Measurements from ENCODE around the gene STIL.

Gene STIL

DNA sequence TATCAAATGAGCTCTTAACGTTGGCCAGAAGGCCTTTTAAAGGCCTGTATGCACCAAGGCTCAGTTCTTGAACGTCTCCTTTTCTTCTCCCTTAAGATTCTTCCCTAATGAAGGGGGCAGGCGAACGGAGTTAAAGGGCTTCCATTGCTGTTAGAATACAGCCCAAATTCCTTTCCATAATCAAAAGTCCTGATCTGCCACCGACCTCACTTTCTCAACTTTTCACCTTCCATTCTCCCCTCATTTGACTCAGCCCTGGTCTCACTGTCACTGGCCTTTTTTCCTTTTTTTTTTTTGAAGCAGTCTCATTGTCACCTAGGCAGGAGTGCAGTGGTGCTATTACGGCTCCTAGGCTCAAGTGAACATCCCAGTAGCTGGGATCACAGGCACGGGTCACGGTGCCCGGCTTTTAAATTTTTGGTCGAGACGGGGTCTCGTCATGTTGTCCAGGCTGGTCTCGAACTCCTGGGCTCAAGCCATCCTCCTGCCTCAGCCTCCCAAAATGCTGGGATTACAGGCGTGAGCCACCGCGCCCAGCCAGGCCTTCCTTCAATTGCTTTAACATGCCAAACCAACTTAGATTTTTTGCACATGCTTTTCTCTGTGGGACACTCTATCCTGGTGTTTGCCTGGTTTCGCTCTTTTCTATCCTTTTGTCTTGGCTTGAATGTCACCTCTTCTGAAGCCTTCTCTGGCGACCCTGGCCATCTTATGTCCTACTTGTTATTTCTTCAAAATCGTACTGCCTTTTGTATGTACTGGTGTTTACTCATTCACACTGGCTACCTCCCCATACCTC is 19.0 kb upstream of the STIL start:
- TF ChIP-seq, protein P1, sequence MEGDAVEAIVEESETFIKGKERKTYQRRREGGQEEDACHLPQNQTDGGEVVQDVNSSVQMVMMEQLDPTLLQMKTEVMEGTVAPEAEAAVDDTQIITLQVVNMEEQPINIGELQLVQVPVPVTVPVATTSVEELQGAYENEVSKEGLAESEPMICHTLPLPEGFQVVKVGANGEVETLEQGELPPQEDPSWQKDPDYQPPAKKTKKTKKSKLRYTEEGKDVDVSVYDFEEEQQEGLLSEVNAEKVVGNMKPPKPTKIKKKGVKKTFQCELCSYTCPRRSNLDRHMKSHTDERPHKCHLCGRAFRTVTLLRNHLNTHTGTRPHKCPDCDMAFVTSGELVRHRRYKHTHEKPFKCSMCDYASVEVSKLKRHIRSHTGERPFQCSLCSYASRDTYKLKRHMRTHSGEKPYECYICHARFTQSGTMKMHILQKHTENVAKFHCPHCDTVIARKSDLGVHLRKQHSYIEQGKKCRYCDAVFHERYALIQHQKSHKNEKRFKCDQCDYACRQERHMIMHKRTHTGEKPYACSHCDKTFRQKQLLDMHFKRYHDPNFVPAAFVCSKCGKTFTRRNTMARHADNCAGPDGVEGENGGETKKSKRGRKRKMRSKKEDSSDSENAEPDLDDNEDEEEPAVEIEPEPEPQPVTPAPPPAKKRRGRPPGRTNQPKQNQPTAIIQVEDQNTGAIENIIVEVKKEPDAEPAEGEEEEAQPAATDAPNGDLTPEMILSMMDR (IDR thresholded peaks at IDR 0.05; ENCODE audit: low read depth, low read length, missing control alignments) = no peak
- peak overlapping the region; percentile 63 for H3K4me3 ChIP-seq (replicated peaks; ENCODE audit: low read depth, low read length)
- DNase-seq (ENCODE audit: extremely low read depth, low read depth) = no peak

- no peak for DNase-seq (ENCODE audit: extremely low read depth, low read depth)
- no peak overlapping the region for H3K4me3 ChIP-seq (replicated peaks; ENCODE audit: low read depth, low read length)
- TF ChIP-seq, protein P1 (IDR thresholded peaks at IDR 0.05; ENCODE audit: low read depth, low read length, missing control alignments) = no peak
Measured at GRCh38 chr1:47331875-47332274, 17.9 kb upstream of the STIL start.

DNA sequence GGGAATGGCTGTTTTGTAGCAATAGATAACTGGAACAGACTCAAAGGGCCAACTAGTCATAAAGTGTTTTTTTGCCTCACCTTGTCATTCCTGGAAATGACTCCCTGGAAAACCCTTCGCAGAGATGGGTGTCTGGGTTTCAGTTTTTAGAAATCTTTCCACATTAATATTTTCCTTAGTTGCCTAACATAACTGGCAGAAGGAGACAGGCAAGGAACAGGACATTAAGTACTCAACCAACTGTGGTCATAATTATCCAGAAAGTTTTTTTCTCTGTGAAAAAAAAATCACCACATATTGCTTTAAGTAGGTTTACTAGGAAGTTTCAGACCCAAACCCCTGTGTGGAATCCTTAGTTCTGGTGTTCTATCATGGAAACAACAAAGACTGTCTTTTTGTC is 16.3 kb upstream of the STIL start:
- no peak overlapping the region for H3K4me3 ChIP-seq (replicated peaks; ENCODE audit: low read depth, low read length)
- no peak for DNase-seq (ENCODE audit: extremely low read depth, low read depth)
- TF ChIP-seq, protein P1 (IDR thresholded peaks at IDR 0.05; ENCODE audit: low read depth, low read length, missing control alignments) = no peak

DNA sequence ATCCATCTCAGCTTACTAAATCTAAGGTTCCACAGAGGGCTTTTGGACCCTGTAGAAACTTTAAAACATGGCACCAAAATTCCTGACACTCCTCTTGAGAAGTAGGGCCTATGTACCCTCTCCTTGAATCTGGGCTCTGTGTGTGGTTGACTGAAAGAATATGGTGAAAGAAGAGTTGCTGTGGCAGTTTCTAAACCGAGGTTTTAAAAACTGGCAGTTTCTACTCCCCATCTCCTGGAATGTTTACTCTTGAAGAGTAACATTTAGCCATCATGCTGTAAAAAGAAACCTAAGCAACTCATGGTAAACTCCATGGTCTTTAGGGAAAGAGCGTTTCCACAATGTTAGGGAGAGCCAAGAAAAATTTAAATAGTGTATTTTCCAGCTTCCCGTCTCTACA is 15.0 kb upstream of the STIL start:
- no peak for DNase-seq (ENCODE audit: extremely low read depth, low read depth)
- no peak overlapping the region for H3K4me3 ChIP-seq (replicated peaks; ENCODE audit: low read depth, low read length)
- TF ChIP-seq, protein P1 (IDR thresholded peaks at IDR 0.05; ENCODE audit: low read depth, low read length, missing control alignments) = no peak

GRCh38 chr1:47326271-47326670 is 12.3 kb upstream of the STIL start:
- DNase-seq (ENCODE audit: extremely low read depth, low read depth) = no peak
- TF ChIP-seq, protein P1 (IDR thresholded peaks at IDR 0.05; ENCODE audit: low read depth, low read length, missing control alignments) = no peak
- H3K4me3 ChIP-seq (replicated peaks; ENCODE audit: low read depth, low read length) = no peak overlapping the region

- DNase-seq (ENCODE audit: extremely low read depth, low read depth) = no peak
- H3K4me3 ChIP-seq (replicated peaks; ENCODE audit: low read depth, low read length) = no peak overlapping the region
- TF ChIP-seq, protein P1 (IDR thresholded peaks at IDR 0.05; ENCODE audit: low read depth, low read length, missing control alignments) = no peak
Measured at GRCh38 chr1:47325528-47325927, 11.6 kb upstream of the STIL start.

GRCh38 chr1:47324682-47325081 is 10.7 kb upstream of the STIL start:
- no peak for DNase-seq (ENCODE audit: extremely low read depth, low read depth)
- H3K4me3 ChIP-seq (replicated peaks; ENCODE audit: low read depth, low read length) = no peak overlapping the region
- TF ChIP-seq, protein P1 (IDR thresholded peaks at IDR 0.05; ENCODE audit: low read depth, low read length, missing control alignments) = no peak

All from HFF-Myc (cell line).